GM12891 (cell line): ENCODE data around the gene GPR55.

Experiments
- PAX5 ChIP-seq: IDR thresholded peaks from 2 replicates; pipeline ENCODE4 v1.6.1; 2011; ENCODE audit warnings: low read length, moderate library complexity, mild to moderate bottlenecking; ENCODE audit not compliant: insufficient read depth, severe bottlenecking
- POLR2A ChIP-seq: IDR thresholded peaks from 2 replicates; pipeline ENCODE4 v1.6.1; 2011; ENCODE audit warnings: low read depth, low read length, control low read depth
- POLR2AphosphoS5 ChIP-seq: IDR thresholded peaks from 2 replicates; pipeline ENCODE4 v1.6.1; 2011; ENCODE audit warnings: low read depth, low read length, control low read depth
- POU2F2 ChIP-seq: IDR thresholded peaks from 2 replicates; pipeline ENCODE4 v1.6.1; 2011; ENCODE audit warnings: low read depth, mild to moderate bottlenecking, control low read depth, low read length, moderate library complexity
- SPI1 ChIP-seq: IDR thresholded peaks from 2 replicates; pipeline ENCODE4 v1.6.1; 2011; ENCODE audit warnings: low read depth, low read length, control low read depth
- TAF1 ChIP-seq: IDR thresholded peaks from 2 replicates; pipeline ENCODE4 v1.6.1; 2011; ENCODE audit warnings: low read depth, low read length, control low read depth

GRCh38 chr2:230930928-230931555 lies 6.0 kb upstream of the GPR55 start:
- no peak for TF ChIP-seq TAF1
- TF ChIP-seq POLR2A = no peak
- TF ChIP-seq SPI1 = no peak
- TF ChIP-seq POLR2AphosphoS5 = no peak
- no peak for TF ChIP-seq PAX5
- TF ChIP-seq POU2F2 = no peak
